ENCODE data around the gene DNAJC8.

Gene DNAJC8

DNA sequence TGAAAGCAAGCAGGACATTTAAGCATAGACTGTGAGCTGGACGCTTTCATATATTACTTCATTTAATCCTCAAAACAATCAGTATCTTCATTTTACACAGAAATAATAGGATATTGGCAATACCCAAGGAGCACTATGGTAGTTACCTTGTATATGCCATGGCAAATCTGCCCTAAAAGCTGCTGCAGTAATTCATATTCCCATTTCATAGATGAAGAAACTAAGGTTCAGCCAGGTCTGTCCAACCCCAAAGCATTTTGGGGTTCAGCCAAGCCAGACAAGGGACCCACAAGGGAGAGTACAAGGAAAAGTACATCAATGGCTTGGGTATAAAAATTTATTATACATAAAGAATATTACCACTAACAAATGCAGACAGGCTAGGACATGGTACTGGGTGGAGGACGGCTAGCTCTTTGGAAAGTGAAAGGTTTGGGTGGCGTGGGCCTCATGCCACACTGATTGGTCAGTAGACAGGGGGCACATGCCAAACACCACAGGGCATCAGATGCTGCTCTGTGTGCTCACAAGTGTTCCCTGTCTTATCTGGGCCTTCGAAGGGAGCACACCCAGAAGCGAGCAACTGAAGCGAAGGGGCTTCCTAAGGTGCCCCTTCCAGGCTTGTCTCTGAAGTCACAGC, 32.5 kb downstream of the DNAJC8 start:
- TF ChIP-seq, protein P1, sequence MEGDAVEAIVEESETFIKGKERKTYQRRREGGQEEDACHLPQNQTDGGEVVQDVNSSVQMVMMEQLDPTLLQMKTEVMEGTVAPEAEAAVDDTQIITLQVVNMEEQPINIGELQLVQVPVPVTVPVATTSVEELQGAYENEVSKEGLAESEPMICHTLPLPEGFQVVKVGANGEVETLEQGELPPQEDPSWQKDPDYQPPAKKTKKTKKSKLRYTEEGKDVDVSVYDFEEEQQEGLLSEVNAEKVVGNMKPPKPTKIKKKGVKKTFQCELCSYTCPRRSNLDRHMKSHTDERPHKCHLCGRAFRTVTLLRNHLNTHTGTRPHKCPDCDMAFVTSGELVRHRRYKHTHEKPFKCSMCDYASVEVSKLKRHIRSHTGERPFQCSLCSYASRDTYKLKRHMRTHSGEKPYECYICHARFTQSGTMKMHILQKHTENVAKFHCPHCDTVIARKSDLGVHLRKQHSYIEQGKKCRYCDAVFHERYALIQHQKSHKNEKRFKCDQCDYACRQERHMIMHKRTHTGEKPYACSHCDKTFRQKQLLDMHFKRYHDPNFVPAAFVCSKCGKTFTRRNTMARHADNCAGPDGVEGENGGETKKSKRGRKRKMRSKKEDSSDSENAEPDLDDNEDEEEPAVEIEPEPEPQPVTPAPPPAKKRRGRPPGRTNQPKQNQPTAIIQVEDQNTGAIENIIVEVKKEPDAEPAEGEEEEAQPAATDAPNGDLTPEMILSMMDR (IDR thresholded peaks at IDR 0.05; ENCODE audit: low read depth, low read length): no peak
- no peak for DNase-seq (ENCODE audit: extremely low read depth, low read depth)

DNA sequence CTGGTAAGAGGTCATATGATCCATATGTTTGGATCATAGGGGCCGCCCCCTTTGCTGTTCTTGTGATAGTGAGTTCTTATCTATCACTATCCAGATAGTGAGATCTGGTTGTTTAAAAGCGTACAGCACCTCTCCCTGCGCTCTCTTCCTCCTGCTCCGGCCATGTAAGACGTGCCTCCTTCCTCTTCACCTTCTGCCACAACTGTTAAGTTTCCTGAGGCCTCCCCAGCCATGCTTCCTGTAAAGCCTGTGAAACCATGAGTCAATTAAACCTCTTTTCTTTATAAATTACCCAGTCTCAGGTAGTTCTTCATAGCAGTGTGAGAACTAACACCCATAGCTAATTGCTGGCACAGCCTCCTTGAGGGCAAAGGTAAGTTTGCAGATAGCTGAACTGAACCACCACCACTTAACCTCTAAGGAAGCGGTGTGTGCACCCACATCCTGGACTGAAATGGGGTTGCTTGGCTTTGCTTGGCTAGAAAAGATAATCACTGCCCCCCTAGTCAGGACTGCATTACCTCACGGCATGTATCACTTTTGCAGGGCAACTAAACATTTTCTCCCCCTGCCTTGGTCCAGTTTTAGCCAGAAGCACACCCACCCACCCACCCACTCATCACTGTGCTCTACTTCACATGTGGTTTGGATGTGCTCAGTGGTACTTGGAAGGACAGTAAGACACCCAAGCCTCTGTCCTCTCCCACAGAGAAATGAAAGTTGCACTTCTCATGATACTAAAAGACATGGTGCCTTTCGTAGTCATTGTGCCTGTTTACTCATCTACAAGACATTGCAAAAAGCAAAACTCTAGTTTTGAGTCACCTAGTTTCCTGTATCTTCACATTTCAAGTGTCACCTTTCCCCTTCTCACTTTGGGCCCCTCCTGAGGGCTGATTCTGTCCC, 33.2 kb downstream of the DNAJC8 start:
- TF ChIP-seq, protein P1 (IDR thresholded peaks at IDR 0.05; ENCODE audit: low read depth, low read length): no peak
- no peak for DNase-seq (ENCODE audit: extremely low read depth, low read depth)

DNA sequence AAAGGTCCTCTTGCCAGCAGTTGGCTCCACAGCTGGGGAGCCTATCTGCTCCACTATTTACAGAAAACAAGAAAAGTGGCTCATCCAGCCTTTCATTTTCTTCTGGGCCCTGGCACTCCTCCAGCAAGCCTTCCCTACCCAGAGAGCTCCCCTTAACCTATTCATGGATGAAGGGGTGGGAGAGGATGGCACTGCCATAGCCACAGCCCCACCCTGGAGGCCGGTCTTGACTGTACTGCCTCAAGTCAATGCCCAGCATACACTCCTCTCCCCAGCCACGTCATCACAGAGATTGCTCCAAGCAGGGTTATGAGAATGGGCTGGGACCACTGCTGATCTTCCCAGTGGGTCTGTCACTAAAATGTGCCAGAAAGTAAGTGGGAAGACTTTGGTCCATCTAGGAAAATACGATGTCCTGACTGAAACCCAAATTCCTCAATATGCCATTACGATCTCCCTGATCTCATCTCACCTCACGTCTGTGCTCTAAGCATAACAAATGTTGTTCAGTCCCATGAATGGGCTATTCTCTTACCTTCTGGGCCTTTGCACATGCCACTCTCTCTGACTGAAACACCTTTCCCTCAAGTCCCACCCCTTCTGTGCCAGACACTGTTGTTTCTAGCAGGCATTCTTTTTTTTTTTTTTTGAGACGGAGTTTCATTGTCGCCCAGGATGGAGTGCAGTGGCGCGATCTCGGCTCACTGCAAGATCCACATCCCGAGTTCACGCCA, 35.0 kb downstream of the DNAJC8 start:
- DNase-seq (ENCODE audit: extremely low read depth, low read depth): no peak
- TF ChIP-seq, protein P1 (IDR thresholded peaks at IDR 0.05; ENCODE audit: low read depth, low read length): no peak

DNA sequence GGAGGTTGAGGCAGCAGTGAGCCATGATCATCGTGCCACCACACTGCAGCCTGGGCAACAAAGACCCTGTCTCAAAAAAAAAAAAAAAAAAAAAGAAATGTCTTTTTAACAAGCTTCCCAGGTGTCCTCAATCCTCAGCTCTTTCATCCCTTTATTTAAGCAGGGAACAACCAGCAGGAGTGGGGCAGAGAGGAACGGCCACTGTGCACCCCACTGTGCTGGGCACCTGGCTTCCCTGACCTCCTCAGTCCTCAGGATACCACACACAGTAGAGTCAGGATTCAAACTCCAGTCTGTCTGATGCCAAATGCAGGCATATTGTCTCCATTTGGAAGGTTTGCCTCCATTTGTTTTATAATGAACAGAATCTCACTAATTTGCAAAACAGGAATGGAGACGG, 36.5 kb downstream of the DNAJC8 start:
- TF ChIP-seq, protein P1 (IDR thresholded peaks at IDR 0.05; ENCODE audit: low read depth, low read length): no peak
- DNase-seq (ENCODE audit: extremely low read depth, low read depth): no peak

DNA sequence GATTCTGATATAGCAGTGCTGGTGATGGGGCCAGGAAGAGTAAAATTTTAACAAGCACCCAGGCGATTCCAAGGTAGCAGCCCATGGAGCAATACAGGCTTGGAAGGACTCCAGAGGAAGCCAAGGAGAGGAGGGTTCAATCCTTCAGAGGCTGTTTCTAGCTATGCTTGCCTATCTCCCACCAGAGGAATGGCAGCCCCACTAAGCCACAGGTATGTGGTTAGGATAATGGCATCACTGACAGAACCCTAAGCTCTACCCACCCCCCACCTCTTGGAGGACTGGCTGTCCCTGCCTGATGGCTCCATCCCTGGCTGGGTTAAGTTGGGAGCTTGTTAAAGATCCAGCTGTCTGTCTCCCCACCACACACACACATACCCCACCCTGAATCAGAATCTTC, 37.0 kb downstream of the DNAJC8 start:
- TF ChIP-seq, protein P1 (IDR thresholded peaks at IDR 0.05; ENCODE audit: low read depth, low read length): no peak
- DNase-seq (ENCODE audit: extremely low read depth, low read depth): no peak

DNA sequence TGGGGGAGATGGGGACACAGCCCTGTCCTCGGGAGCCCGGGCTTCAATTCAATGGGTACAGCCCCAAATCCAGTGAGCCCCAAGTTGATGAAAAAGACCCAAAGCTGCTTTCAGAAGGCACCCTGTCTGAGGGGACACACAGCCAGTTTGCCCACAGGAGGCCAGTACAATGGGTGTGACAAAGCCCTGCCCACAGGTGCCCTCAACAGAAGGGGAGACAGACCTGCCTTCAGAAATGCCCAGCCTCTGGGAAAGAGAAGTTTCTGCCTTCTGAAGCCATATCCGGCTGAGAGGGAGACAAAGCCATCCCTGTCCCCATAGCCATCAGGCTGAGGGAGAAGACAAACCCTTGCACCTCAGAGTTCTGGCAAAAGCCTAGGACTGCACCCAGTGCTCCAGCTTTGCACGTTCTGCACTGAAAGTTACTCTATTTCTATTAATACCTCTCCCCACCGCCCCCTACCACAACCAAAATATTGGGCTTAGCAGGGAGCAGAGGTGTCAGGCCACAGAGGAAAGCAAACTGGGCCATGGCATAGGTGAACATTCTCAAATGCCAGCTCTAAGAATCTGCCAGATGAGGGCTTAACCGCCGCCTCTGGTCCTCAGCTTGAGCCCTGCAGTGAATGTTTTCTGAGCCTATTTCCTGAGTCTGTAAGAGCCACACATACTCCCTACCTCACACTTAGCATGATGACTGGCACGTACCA, 38.3 kb downstream of the DNAJC8 start:
- no peak for DNase-seq (ENCODE audit: extremely low read depth, low read depth)
- TF ChIP-seq, protein P1 (IDR thresholded peaks at IDR 0.05; ENCODE audit: low read depth, low read length): no peak

Measured in AG09319 (cell line).